ENCODE data around the gene SEMA6B. TPM values are rescaled to one million over a fixed set of nuclear protein-coding genes. Genes with fewer than 3 reads are reported as not detected.

SEMA6B gene
- total RNA-seq, 4 donors from 2014 or later: 2.6 to 12.8 (median 5.2) TPM

DNA sequence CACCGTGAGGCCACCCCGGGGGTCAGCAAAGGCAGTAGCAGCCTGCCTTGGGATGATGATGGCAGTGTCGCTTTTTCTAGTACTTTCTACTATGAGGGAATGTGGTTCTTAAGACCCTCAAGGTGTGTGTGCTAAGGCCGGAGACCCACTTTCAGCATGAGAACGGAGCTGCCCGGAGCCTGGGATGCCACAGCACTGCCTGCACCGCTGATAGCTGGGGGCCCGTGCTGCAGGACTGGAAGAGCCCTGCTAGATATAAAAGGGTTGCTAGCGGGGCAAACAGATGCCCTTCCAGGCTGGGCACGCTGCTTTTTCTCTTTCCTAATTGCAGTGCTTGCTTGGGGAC lies 55.7 kb downstream of the SEMA6B start:
- TF ChIP-seq, protein P1, sequence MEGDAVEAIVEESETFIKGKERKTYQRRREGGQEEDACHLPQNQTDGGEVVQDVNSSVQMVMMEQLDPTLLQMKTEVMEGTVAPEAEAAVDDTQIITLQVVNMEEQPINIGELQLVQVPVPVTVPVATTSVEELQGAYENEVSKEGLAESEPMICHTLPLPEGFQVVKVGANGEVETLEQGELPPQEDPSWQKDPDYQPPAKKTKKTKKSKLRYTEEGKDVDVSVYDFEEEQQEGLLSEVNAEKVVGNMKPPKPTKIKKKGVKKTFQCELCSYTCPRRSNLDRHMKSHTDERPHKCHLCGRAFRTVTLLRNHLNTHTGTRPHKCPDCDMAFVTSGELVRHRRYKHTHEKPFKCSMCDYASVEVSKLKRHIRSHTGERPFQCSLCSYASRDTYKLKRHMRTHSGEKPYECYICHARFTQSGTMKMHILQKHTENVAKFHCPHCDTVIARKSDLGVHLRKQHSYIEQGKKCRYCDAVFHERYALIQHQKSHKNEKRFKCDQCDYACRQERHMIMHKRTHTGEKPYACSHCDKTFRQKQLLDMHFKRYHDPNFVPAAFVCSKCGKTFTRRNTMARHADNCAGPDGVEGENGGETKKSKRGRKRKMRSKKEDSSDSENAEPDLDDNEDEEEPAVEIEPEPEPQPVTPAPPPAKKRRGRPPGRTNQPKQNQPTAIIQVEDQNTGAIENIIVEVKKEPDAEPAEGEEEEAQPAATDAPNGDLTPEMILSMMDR (IDR thresholded peaks at IDR 0.05; ENCODE audit: low read depth): no peak

- TF ChIP-seq, protein P1 (IDR thresholded peaks at IDR 0.05; ENCODE audit: low read depth): no peak
These were observed 56.2 kb downstream of the SEMA6B start for GRCh38 chr19:4503132-4503824.

DNA sequence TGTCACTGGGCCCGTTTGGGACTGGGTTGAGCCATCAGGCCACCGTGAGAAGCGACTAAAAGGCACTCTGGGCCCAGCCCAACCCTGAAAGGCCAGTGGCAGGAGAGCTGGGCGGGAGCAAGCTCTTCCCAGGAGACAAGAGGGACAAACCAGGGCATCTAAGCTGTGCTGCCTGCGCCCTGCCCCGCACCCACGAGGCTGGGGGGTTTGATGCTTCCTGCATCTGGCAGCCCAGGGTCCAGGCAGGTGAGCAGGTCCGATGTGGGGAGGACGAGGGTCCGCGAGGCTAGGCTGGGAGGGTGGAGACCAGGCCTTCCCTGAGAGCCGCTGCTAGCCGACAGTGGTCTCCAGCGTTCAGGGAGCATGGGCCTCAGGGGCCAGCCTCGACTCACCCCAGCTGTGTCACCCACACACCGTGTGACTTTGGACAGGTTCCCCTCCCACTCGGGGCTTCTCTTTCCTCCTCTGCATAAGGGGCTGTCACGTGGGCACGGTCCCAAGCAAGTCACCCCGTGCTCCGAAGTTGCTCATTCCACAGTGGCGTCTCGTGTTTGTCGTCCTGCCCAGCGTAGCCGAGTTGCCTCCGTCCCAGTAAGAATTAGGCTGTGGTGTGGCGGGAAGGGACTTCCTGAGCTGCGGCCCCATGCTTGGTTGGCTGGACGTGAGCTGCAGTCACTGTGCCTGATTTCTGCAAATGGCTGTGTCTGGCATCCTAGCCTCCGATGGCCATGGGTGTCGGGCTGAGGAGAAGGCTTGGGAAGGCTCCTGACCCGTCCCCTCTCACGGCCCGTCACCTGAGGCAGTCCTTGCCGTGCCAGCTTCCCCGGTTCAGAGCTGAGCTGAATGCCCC lies 57.0 kb downstream of the SEMA6B start:
- TF ChIP-seq, protein P1 (IDR thresholded peaks at IDR 0.05; ENCODE audit: low read depth): no peak

- TF ChIP-seq, protein P1 (IDR thresholded peaks at IDR 0.05; ENCODE audit: low read depth): no peak
These were observed 57.8 kb downstream of the SEMA6B start for GRCh38 chr19:4501691-4502090.

- TF ChIP-seq, protein P1 (IDR thresholded peaks at IDR 0.05; ENCODE audit: low read depth): no peak
These were observed 58.5 kb downstream of the SEMA6B start for GRCh38 chr19:4500841-4501591.

DNA sequence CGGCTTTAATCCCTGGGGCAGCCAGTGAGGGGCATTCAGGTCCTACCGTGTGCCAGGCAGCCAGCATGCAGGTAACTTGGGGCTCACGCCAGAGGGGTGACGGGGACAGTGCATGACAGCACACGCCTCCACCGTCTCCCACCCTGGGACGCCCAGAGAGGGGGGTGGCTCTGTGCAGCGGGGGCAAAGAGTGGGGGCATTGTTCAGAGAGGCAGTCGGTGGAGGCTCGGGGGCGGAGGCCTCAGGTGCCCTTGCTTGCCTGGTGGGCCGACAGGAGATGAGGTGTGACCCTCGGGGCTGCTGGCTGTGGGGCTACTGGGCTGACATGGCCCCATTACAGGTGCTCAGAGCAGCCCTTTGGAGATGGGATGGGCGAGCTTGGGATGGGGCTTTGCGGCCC lies 59.6 kb downstream of the SEMA6B start:
- TF ChIP-seq, protein P1 (IDR thresholded peaks at IDR 0.05; ENCODE audit: low read depth): no peak

- TF ChIP-seq, protein P1 (IDR thresholded peaks at IDR 0.05; ENCODE audit: low read depth): no peak
These were observed 60.2 kb downstream of the SEMA6B start for GRCh38 chr19:4499318-4499717.

Data from subcutaneous adipose tissue (tissue), 4 donors.